ENCODE measurements around the gene BRD1.

DNA sequence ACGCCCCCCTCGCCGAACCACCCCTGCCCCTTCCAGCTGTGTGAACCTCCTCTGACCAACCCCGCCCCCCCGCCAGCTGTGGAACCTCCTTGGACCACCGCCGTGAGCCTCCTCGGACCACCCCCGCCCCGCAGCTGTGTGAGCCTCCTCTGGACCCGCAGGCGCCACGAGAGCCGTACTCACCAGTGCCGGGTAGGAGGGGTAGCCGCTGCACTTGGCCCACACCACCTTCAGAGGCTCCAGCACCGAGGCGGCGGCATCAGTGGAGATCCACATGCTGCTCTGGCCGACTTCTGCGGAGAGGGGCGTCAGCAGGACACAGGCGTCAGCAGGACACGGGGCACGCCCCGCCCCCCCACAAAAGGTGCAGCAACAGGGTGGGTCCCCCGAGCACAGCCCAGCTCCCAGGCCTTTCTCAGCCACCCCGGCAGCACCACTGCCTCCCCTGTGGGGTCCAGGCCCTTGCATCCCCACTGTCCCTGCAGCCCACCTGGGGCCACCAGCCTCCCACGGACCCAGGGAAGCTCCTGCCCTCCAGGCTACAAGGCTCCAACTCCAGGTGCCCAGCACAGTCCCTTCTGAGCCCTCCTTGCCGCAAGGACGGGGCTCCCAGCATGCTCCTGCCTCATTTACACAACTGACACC is 51.7 kb downstream of the BRD1 start:
- TF ChIP-seq, protein P1, sequence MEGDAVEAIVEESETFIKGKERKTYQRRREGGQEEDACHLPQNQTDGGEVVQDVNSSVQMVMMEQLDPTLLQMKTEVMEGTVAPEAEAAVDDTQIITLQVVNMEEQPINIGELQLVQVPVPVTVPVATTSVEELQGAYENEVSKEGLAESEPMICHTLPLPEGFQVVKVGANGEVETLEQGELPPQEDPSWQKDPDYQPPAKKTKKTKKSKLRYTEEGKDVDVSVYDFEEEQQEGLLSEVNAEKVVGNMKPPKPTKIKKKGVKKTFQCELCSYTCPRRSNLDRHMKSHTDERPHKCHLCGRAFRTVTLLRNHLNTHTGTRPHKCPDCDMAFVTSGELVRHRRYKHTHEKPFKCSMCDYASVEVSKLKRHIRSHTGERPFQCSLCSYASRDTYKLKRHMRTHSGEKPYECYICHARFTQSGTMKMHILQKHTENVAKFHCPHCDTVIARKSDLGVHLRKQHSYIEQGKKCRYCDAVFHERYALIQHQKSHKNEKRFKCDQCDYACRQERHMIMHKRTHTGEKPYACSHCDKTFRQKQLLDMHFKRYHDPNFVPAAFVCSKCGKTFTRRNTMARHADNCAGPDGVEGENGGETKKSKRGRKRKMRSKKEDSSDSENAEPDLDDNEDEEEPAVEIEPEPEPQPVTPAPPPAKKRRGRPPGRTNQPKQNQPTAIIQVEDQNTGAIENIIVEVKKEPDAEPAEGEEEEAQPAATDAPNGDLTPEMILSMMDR (IDR thresholded peaks at IDR 0.05), result no peak
- TF ChIP-seq ZFX (IDR thresholded peaks at IDR 0.05; ENCODE audit: borderline replicate concordance), result no peak

Measured in 22Rv1 (cell line).